ENCODE data around the gene PATJ.

The PATJ gene

GRCh38 chr1:62038594-62039284 lies 296.5 kb downstream of the PATJ start:
- Histone ChIP-seq H3K4me3 (ENCODE audit: insufficient read depth, low read length, poor library complexity, severe bottlenecking) (no peak overlapping the region), H3K4me2 (ENCODE audit: low read depth, low read length, poor library complexity, severe bottlenecking) (no peak overlapping the region), H3K79me2 (ENCODE audit: insufficient read depth, low read length) (no peaks in the 10 kb centered on the region), H3K9me3 (ENCODE audit: insufficient read depth, low read length) (no peaks in the 10 kb centered on the region), H2AFZ (ENCODE audit: low read depth, low read length, severe bottlenecking) (no peak overlapping the region), H3K36me3 (ENCODE audit: low read length) (no peaks in the 10 kb centered on the region), H3K27ac (ENCODE audit: low read depth, low read length) (no peak overlapping the region), H4K20me1 (ENCODE audit: low read depth, low read length) (no peaks in the 10 kb centered on the region), H3K27me3 (ENCODE audit: low read length) (no peaks in the 10 kb centered on the region), H3F3A (ENCODE audit: insufficient read depth) (no peaks in the 10 kb centered on the region), H3K9me2 (replicated peaks; ENCODE audit: insufficient read depth, low read length) (no peaks in the 10 kb centered on the region), H3K9ac (ENCODE audit: low read length) (no peak overlapping the region)
- no peak for TF ChIP-seq CTCF (IDR thresholded peaks at IDR 0.05; ENCODE audit: insufficient read depth, low read length, poor library complexity, severe bottlenecking)
- no peak for TF ChIP-seq EZH2phosphoT487 (conservative IDR thresholded peaks at IDR 0.05; ENCODE audit: low read length)

- Histone ChIP-seq H3K9me2 (replicated peaks; ENCODE audit: insufficient read depth, low read length) (no peaks in the 10 kb centered on the region), H4K20me1 (ENCODE audit: low read depth, low read length) (no peaks in the 10 kb centered on the region), H3K4me2 (ENCODE audit: low read depth, low read length, poor library complexity, severe bottlenecking) (no peak overlapping the region), H2AFZ (ENCODE audit: low read depth, low read length, severe bottlenecking) (no peak overlapping the region), H3K4me3 (ENCODE audit: insufficient read depth, low read length, poor library complexity, severe bottlenecking) (no peak overlapping the region), H3K9ac (ENCODE audit: low read length) (no peak overlapping the region), H3K79me2 (ENCODE audit: insufficient read depth, low read length) (no peaks in the 10 kb centered on the region), H3K27me3 (ENCODE audit: low read length) (no peaks in the 10 kb centered on the region), H3K36me3 (ENCODE audit: low read length) (no peaks in the 10 kb centered on the region), H3F3A (ENCODE audit: insufficient read depth) (no peaks in the 10 kb centered on the region), H3K9me3 (ENCODE audit: insufficient read depth, low read length) (no peaks in the 10 kb centered on the region), H3K27ac (ENCODE audit: low read depth, low read length) (no peak overlapping the region)
- TF ChIP-seq EZH2phosphoT487 (conservative IDR thresholded peaks at IDR 0.05; ENCODE audit: low read length) (no peak), CTCF (IDR thresholded peaks at IDR 0.05; ENCODE audit: insufficient read depth, low read length, poor library complexity, severe bottlenecking) (no peak)
Observed at GRCh38 chr1:62040450-62040849, 298.2 kb downstream of the PATJ start.

- Histone ChIP-seq H3K9ac (ENCODE audit: low read length) (no peak overlapping the region), H3K36me3 (ENCODE audit: low read length) (no peaks in the 10 kb centered on the region), H3K9me3 (ENCODE audit: insufficient read depth, low read length) (no peaks in the 10 kb centered on the region), H4K20me1 (ENCODE audit: low read depth, low read length) (no peaks in the 10 kb centered on the region), H3K27me3 (ENCODE audit: low read length) (no peaks in the 10 kb centered on the region), H3K27ac (ENCODE audit: low read depth, low read length) (no peak overlapping the region), H3K79me2 (ENCODE audit: insufficient read depth, low read length) (no peaks in the 10 kb centered on the region), H3F3A (ENCODE audit: insufficient read depth) (no peaks in the 10 kb centered on the region), H3K9me2 (replicated peaks; ENCODE audit: insufficient read depth, low read length) (no peaks in the 10 kb centered on the region), H2AFZ (ENCODE audit: low read depth, low read length, severe bottlenecking) (no peak overlapping the region), H3K4me3 (ENCODE audit: insufficient read depth, low read length, poor library complexity, severe bottlenecking) (no peak overlapping the region), H3K4me2 (ENCODE audit: low read depth, low read length, poor library complexity, severe bottlenecking) (no peak overlapping the region)
- TF ChIP-seq CTCF (IDR thresholded peaks at IDR 0.05; ENCODE audit: insufficient read depth, low read length, poor library complexity, severe bottlenecking) = no peak
- TF ChIP-seq EZH2phosphoT487 (conservative IDR thresholded peaks at IDR 0.05; ENCODE audit: low read length) = no peak
Observed at GRCh38 chr1:62040973-62041372, 298.7 kb downstream of the PATJ start.

All from SU-DHL-6 (cell line).